Coronary artery (tissue), 2 donors: ENCODE data around the gene GSTO1.

Source experiments
- DNase-seq: peaks from one replicate; pipeline ENCODE4 v3.0.0-alpha.2; 2017; ENCODE audit warnings: low spot score
- H3K27ac ChIP-seq, 2 donors: fragments of 200-600 bp; sonication (generic); one replicate each; pipeline ENCODE4 v1.5.1; 2016 to 2019
- H3K4me3 ChIP-seq: fragments of 200-600 bp; sonication (generic); 2 replicates; pipeline ENCODE4 v1.5.1; 2016; ENCODE audit warnings: mild to moderate bottlenecking, moderate library complexity
- CTCF ChIP-seq: fragments of 200-600 bp; sonication (generic); IDR thresholded peaks from one replicate; pipeline ENCODE4 v1.5.1; 2019; ENCODE audit warnings: antibody characterized with exemption

Gene GSTO1

GRCh38 chr10:104300002-104300735, 45.5 kb downstream of the GSTO1 start:
- TF ChIP-seq CTCF, result no peak
- Histone ChIP-seq H3K27ac (peak overlapping the region; percentile 93 to 99), H3K4me3 (peak overlapping the region; percentile 58)
- DNase-seq, result peak; percentile 95

GRCh38 chr10:104300736-104301292, 46.1 kb downstream of the GSTO1 start:
- no peak for TF ChIP-seq CTCF
- Histone ChIP-seq H3K27ac (peak overlapping the region; percentile 93 to 99), H3K4me3 (peak overlapping the region; percentile 58)
- peak; percentile 95 for DNase-seq

GRCh38 chr10:104301907-104302690, 47.4 kb downstream of the GSTO1 start:
- TF ChIP-seq CTCF, result no peak
- H3K4me3 ChIP-seq, result no peak overlapping the region
- no peak for DNase-seq
- H3K27ac ChIP-seq, result peak overlapping the region; percentile 93 to 99

- Histone ChIP-seq H3K27ac (peak overlapping the region; percentile 54 to 93), H3K4me3 (no peak overlapping the region)
- no peak for DNase-seq
- no peak for TF ChIP-seq CTCF
These were observed 49.1 kb downstream of the GSTO1 start for GRCh38 chr10:104303594-104304355.

- Histone ChIP-seq H3K4me3 (no peak overlapping the region), H3K27ac (peak overlapping the region; percentile 84 to 93)
- DNase-seq, result no peak
- TF ChIP-seq CTCF, result no peak
These were observed 49.7 kb downstream of the GSTO1 start for GRCh38 chr10:104304356-104304745.

GRCh38 chr10:104304927-104305326, 50.2 kb downstream of the GSTO1 start:
- Histone ChIP-seq H3K4me3 (no peak overlapping the region), H3K27ac (peak overlapping the region; percentile 84 to 93)
- no peak for TF ChIP-seq CTCF
- DNase-seq, result peak; percentile 77
